Left ventricle myocardium superior (tissue), 1 donor: ENCODE results near the gene TACC3. TPM values are rescaled to one million over a fixed set of nuclear protein-coding genes. Genes with fewer than 3 reads are reported as not detected.

Experiments
- ATAC-seq: fragments of 200-7000 bp; cut with Tn5 transposase; one replicate; pipeline ENCODE4 v1.9.1; 2020; ENCODE audit warnings: mild to moderate bottlenecking, moderate library complexity
- DNase-seq: peaks from one replicate; pipeline ENCODE4 v3.0.0-alpha.2; 2020
- intact Hi-C: fragments of 100-400 bp; cut with micrococcal nuclease; formaldehyde crosslinking; loops from one replicate; pipeline ENCODE4 v1.11.0; 2022
- total RNA-seq: library from RNA; stranded (reverse); fragmentation: NEBNext Ultra II Directional; extraction: Animal tissue kit (Norgen Biotek cat#: 25700); gene quantifications from one replicate; pipeline ENCODE4 v1.2.1, GENCODE V29; 2021
- donor health status: DM: no; HTN: yes; CAD: no; lungs with severe emphysema.

Gene TACC3
- total RNA-seq, 1 donor from 2014 or later = 6.4 TPM

DNA sequence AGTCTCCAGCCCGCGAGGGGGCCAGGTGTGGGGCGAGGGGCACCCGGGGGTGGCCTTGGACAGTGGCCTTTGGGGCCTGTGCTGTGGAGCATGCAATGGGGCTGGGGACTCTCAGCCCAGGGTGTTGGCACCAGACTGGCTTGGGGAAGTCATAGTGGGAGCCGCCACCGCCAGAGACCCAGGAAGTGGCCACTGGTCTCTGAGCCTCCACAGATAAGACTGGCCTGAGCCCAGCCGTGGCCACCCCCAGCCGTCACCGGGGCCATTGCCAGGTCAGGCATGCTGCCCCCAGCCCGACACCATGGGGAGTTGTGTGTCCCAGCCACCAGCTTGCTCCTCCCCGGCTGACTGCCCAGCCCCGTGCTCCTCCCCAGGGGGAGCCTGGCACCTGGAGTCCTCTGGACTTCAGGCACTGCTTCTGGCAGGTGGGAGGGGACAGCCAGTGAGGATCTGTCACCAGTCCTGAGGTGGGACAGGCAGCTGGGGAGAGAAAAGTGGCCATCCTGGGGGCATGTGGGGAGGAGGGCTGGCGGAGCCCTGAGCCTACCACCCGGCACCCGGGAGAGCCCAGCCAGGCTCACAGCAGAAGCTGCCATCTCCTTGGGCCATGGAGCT, 32.5 kb downstream of the TACC3 start:
- ATAC-seq (no peak), DNase-seq (no peak)
- intact Hi-C loops = no loop called here

- intact Hi-C loops = no loop called here
- no peak for ATAC-seq
- no peak for DNase-seq
Measured at GRCh38 chr4:1754336-1754735, 33.0 kb downstream of the TACC3 start.

DNA sequence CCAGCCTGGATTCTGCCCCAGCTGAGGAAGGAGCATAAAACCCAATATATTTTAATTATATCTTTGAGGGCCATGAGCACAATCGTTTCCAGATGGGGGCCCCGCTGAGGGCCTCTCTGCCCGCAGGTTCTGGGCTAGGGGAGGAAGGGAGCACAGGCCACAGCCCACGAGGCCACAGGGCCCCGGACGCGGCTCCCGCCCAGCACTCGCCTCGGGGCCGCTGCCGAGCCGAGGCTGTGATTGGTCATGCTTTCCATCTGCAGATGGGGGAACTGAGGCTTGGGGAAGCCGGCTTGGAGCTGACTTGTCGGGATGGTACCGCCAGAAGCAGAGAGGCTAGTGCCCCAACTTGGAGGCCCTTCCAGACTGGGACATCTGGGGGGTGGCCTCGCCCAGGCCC, 34.0 kb downstream of the TACC3 start:
- no peak for ATAC-seq
- no peak for DNase-seq
- intact Hi-C loops = no loop called here

- intact Hi-C loops = no loop called here
- no peak for DNase-seq
- no peak for ATAC-seq
Measured at GRCh38 chr4:1756079-1756478, 34.8 kb downstream of the TACC3 start.

GRCh38 chr4:1756893-1757779, 35.8 kb downstream of the TACC3 start:
- intact Hi-C loops = no loop called here

GRCh38 chr4:1757836-1758235, 36.5 kb downstream of the TACC3 start:
- no peak for ATAC-seq
- intact Hi-C loops = no loop called here
- no peak for DNase-seq

More at GRCh38 chr4:1756893-1757779, 35.8 kb downstream of the TACC3 start:
- DNase-seq = no peak
- no peak for ATAC-seq

- no peak for DNase-seq
- intact Hi-C loops = no loop called here
- no peak for ATAC-seq
Measured at GRCh38 chr4:1758306-1759121, 37.2 kb downstream of the TACC3 start.

DNA sequence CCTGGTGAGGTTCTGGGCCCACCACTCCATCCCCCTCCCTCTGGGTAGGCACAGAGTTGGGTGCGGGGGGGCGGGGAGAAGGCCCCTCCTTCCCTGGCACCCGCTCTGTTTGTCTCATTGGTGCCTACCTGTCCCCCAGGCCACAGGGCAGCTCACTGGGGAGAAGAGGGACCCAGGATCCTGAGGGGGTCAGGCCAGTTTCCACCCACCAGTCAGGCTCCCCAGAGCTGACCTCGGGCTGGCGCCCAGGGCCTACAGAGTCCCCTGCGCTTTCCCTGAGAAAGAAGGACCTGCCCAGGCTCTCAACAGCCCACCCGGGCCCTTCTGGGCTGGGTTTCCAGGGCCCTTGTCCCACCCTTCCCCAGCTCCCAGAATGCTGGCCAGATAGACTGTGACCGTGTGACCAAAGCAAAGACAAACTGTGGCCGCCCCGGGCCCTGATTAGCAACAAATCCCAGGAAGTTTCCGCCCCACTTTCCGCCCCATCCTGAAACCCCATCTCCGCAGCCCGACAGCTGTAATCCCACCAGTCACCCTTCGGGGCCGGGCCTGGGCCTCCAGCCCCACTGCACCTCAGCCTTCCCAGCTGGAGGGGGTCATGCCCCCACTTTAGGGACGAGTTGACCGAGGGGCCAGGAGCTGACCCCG, 38.0 kb downstream of the TACC3 start:
- intact Hi-C loops = no loop called here
- no peak for ATAC-seq
- no peak for DNase-seq

GRCh38 chr4:1759818-1760223, 38.5 kb downstream of the TACC3 start:
- no peak for ATAC-seq
- no peak for DNase-seq
- intact Hi-C loops = no loop called here

- ATAC-seq (no peak), DNase-seq (no peak)
- intact Hi-C loops = no loop called here
Measured at GRCh38 chr4:1760521-1761071, 39.3 kb downstream of the TACC3 start.

DNA sequence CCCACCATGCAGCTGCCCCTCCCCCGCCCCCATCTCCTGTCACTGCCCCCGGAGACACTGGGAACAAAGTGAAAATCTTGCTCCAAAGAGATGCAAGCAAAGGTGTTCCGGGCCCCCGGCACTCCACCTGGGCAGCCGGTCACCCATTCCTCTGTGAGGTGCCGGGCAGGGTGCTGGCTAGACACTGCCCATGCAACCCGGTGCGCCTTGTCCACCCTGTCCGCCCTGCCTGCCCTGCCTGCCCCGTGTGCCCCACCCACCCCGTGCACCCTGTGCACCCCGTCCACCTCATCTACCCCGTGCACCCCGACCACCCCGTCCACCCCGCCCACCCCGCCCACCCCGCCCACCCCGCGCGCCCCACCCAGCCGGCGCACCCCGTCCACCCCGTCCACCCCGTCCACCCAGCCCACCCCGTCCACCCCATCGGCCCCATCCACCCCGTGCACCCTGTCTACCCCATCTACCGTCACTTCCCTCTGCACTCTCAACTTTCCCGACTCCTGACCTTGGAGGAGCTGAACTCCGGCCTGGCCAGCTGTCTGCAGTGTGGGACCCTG, 39.9 kb downstream of the TACC3 start:
- no peak for ATAC-seq
- DNase-seq = no peak
- intact Hi-C loops = no loop called here

DNA sequence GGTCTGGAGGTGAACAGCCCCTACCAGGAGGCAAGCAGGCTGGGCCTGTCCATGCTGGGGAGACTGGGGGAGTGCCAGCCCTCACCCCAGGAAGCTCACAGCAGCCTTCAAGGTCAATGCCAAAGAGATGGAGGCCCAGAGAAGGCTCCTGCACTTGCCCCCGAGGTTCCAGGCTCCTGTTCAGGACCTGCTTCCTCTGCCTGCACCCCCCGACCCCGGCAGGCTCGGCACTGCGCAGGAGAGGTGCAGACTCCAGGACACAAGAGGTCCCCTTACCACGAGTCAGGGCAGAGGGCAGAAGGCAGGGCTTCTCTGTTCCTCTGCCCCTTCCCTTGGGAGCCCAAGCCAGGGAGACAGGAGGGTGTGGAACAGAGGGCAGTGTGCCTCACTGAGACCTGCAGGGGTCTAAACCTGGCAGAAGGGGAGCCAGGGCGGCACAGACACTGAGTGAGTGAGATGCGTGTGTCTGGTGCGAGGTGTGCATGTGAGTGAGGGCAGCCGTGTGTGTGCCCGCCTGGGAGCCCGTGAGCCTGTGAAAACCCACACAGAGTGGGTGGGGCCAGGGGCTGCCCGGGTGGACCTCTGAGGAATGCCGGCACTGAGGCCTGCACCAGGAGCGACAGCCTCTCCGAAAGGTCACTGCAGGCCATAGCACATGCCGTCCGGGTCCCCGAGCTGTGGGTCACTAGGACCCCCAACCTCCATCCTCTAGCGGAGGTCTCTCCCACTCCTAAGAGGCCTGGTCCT, 41.1 kb downstream of the TACC3 start:
- ATAC-seq = no peak
- intact Hi-C loops = no loop called here
- DNase-seq = no peak

DNA sequence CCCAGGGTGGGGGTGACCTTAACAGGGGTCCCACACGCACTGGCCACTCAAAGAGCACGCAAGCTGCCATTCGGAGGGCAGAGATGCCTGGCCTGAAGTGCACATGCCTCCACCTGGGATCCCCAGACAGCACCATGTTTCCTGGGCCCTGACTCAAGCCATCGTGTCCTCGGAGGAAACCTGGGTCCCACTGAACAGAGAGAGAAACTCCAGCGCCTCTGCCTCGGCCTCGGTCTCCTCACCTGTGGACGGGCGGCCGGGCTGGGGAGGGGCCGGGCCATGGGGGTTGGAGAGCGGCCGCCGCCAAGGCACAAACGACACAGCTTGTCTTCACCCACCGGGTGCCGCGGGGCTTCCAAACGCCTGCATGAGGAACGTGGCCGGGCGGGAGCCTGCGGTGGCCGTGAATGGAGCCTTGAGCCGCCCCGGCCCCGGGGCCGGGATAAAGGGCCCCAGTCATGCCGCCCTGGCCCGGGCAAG, 41.8 kb downstream of the TACC3 start:
- intact Hi-C loops = no loop called here
- DNase-seq (no peak), ATAC-seq (no peak)

DNA sequence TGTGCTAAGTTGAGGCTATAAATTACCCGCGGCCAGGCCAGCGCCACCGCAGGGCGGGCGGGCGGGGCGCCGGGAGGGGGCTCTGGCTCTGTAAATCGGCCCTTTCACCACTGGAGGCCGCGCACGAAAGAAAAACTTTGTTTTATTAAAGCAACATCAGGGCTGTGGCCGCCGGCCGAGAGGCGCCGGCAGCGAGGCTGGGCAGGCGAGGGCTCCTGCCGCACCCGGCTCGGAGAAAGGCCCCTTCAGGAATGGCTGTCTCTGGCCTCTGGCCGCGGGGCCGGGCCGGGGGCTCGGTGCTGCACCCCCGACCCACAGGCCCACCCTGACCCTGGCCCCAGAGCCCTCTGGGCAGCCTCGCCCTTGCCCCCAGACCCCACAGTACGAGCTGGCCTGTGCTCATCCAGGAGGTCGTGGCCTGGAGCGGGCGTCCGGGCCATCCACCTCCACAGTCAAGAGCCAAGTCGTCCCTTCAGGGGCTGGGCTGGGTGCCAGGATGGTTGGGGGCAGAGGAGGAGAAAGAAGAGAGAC, 42.3 kb downstream of the TACC3 start:
- peak; percentile 47 for ATAC-seq
- intact Hi-C loops = no loop called here
- peak; percentile 59 for DNase-seq

DNA sequence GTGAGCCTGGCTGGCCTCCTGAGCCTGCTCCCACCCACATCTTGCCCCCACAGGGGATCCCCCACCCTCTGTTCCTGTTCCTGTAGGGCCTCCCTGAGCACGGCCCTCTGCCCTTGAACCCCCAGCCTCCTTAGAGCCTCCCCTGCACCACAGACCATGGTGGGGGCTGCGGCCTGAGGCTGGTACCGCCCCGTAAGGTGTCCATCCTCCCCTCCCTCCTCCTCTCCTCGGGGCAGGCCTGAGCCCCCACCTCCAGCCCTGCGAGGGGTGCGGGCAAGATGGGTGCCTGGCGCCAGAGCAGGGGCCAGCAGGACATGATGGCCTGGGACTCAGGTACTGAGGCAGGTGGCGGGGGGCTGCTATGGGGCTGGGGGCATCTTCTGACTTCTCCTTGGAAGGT, 43.3 kb downstream of the TACC3 start:
- DNase-seq = no peak
- intact Hi-C loops = no loop called here
- no peak for ATAC-seq

DNA sequence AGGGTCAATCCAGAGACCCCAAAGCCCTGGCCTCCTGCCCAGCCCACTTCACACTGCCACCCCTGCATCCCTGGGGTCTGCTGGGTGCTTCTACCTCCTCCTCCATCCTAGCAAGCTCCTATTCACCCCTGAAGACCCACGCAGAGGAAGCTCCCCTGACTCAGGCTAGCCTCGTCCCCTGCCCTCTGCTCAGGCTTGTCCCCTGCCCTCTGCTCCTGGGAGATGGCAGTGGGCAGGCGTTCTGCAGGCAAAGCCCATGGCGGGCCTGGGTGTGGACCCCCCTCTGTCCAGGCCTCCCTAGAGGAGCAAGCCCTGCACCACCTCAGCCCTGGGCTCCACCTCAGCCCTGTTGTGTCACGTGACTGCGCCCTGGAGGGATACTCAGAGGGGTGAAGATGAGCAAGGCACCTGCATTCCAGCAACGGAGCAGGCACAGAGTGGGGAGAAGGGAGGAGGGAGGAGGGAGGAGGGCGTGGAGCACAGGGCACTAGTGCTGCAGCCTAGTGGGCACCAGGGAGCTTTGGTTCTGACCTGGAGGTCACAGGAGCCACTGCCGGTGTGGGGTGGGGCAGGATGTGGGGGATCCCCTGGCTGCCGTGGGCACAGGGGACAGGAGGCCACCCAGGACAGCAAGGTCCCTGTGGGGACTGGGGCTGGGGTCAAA, 44.2 kb downstream of the TACC3 start:
- ATAC-seq (no peak), DNase-seq (no peak)
- intact Hi-C loops = no loop called here
